ENCODE data around the gene RAB40C. TPM values are rescaled to one million over a fixed set of nuclear protein-coding genes. Genes with fewer than 3 reads are reported as not detected.
"Not testable (repeated sequence)": the region's sequence is repeated elsewhere in the genome, so short reads cannot be mapped to it uniquely, and the experiment has no call there.

The RAB40C gene
- total RNA-seq, 1 donor from 2014 or later, result 22.5 TPM

DNA sequence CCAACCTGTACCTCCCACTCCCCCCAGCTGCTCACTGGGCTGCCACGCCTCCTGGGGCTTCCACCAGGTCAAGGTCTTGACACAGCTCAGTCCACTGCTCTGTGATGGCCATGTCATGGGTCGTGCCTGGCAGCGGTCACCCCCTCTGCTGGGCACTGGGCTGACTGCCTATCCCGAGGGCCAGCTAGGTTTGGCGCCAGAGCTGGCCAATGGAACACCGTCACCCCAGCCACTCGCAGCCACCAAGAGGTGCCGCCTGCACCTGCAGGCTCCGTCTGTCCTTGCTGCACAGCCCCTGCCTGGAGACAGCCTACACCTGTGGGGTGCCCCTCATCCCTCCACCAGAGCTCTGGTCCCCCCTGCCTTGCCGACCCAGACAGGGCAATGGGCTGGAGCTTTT, 4.5 kb upstream of the RAB40C start:
- intact Hi-C loops (cut with DNase I), result loop anchor here (10.0 kb wide), 1 partner anchor 69 kb away; no protein-coding TSS in a partner anchor
- ATAC-seq, result no peak
- DNase-seq (ENCODE audit: low spot score), result no peak

DNA sequence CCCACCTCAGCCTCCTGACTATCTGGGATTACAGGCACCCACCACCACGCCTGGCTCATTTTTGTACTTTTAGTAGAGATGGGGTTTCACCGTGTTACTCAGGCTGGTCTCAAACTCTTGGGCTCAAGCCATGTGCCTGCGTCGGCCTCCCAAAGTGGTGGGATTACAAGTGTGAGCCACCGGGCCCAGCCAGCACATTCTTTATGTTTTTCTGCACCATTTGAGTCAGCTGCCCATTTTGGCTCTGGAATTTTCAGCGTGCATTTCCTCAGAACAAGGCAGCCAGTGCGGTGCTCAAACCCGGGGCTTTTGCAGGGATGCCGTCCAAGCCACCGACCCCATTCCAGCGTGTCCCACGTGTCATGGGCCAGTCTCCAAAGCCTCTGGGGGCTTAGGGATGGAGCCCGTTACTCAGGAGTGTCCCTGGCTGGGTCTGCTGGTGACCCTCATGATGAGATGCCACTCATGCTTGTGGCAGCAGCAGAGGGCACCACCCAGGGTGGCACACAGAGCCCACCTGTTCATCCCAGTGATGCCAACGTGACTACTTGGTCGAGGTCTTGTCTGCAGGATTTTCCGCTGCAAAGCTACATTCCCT, 3.7 kb upstream of the RAB40C start:
- DNase-seq (ENCODE audit: low spot score), result no peak
- intact Hi-C loops (cut with DNase I), result loop anchor here (10.0 kb wide), 1 partner anchor 69 kb away; no protein-coding TSS in a partner anchor
- ATAC-seq, result no peak

DNA sequence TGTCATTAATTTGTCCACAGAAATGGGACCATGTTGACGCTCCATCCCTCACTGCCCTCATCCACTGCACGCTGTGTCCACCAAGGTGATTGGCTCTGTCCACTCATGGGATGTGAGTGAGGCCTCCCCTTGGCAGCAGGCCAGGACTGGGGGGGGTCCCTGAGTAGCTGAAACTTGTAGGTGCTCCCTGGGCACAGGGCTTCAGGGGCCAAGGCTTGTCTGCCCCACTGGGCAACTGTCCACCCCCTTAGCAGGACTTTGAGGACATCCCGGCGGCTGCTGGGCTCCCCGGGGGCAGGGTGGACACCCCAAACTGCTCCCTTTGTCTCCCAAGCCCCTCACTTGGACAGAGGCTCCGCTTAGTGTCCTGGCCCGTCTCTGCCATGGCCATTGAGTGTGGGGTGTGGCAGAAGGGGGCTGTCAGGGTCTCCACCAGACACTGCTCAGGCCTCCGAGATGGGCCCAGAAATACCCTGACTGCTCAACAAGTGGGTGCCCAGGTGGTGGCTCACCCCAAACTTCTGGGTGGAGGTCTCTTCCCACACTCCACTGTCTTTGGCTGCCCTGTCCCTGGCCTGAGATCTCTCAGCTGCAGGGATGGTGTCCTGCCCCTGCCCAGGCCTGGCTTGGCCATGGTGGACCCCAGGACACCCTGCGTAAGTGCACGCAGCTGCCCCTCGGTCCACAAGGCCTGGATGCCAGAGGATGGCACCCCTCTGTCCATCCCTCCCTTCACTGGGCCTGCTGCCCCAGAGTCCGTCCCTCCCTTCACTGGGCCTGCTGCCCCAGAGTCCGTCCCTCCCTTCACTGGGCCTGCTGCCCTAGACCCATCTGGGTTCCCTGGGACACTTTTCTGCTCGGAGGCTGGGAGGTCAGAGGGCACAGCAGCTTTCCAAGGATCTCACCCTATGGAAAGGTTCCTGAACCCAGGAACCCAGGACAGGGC, 2.9 kb upstream of the RAB40C start:
- DNase-seq (ENCODE audit: low spot score), result no peak
- ATAC-seq, result no peak
- intact Hi-C loops (cut with DNase I), result loop anchor here (10.0 kb wide), 1 partner anchor 68 kb away; no protein-coding TSS in a partner anchor

DNA sequence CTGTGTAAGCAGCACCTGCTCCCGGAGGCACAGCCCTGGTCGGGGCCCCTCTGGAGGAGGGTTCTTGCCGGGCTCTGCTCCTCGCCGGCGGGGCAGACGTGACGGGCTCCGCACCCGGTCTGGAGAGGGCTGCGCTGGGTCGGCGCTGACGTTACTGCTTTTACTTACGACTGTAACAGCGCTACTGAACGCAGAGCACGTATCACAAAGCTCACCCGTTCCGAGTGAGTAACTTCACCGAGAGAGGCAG, 1.3 kb upstream of the RAB40C start:
- intact Hi-C loops (cut with DNase I), result loop anchor here (10.0 kb wide), 1 partner anchor 66 kb away; no protein-coding TSS in a partner anchor
- ATAC-seq (no peak), DNase-seq (ENCODE audit: low spot score) (peak; percentile 68)

DNA sequence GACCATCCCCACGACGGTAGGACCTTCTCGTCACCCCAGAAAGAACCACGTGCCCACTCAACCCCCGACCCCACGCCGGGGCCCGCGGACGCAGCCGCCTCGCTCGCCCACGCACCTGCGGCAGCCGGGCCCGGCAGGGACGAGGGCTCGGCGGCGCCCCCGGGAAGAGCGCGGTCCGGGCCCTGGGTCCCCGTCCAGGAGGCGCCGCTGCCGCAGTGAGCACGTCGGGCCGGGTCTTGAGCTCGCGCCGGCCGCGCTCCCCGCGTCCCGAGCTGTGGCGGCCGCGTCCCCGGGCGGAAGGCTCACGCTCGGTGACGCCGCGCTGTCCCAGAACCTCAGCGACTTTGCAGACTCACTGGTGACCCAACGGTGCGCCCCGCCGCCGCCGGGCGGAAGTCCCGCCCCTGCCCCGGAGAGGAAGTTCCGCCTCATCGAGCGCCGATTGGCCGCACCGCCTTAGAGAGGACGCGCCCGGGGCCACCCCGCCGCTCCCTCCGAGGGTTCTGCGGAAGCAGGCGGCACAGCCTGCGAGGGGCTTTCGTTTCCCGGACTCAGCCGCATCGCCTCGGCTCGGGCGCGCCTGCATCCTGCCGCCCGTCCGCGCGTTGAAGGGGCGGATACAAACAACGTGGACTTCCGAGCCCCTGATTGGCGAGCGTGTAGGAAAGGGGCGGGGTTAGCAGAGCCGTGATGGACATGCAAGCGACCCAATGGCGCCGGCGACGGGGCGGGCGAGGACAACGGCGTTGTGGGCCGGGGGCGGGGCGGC, 793 bp upstream of the RAB40C start:
- intact Hi-C loops (cut with DNase I), result loop anchor here (10.0 kb wide), 1 partner anchor 66 kb away; no protein-coding TSS in a partner anchor
- DNase-seq (ENCODE audit: low spot score), result peak; percentile 99
- ATAC-seq, result peak; percentile 94

DNA sequence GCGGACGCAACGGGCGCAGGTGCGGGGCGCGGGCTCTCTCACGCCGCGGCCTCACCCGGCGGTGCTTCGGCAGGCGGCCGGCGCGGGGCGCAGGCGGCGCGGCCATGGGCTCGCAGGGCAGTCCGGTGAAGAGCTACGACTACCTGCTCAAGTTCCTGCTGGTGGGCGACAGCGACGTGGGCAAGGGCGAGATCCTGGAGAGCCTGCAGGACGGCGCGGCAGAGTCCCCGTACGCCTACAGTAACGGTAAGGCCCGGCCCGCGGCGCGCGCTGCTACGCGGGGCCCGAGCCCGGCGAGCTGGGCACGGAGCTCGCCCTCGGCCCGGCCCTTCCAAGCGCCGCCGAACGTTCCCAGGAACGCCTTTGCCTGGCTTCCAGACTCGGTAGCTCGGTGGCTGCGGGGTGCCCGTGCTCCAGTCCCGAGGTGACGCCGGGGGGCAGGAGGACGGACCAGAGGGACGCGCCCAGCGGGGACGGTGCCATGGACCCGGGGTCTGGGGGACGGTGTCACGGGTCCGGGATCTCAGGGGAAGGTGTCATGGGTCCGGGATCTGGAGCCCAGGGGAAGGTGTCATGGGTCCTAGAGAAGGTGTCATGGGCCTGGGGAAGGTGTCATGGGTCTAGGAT, 435 bp downstream of the RAB40C start:
- DNase-seq (ENCODE audit: low spot score), result peak; percentile 75
- intact Hi-C loops (cut with DNase I), result no loop called here
- no peak for ATAC-seq

DNA sequence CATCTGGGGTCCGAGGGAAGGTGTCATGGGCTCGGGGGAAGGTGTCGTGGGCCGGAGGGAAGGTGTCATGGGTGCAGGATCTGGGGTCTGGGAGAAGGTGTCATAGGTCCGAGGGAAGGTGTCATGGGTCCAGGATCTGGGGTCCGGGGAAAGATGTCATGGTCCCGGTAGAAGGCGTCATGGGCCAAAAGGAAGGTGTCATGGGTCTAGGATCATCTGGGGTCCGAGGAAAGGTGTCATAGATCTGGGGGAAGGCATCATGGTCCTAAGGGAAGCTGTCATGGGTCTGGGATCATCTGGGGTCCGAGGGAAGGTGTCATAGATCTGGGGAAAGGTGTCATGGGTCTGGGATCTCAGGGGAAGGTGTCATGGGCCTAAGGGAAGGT, 942 bp downstream of the RAB40C start:
- DNase-seq (ENCODE audit: low spot score) (no peak), ATAC-seq (no peak)
- intact Hi-C loops (cut with DNase I), result no loop called here

DNA sequence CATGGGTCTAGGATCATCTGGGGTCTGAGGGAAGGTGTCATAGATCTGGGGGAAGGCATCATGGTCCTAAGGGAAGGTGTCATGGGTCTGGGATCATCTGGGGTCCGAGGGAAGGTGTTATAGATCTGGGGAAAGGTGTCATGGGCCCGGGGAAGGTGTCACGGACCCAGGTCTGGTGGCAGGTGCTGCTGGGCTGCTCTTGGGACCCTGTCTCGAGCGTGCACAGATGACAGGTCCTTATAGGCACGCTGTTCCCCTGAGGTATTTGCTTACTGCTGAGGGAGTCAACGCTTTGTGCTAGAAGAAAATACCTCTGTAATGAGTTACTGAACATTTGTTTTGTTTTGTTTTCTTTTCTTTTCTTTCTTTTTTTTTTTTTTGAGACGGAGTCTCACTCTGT, 1.4 kb downstream of the RAB40C start:
- intact Hi-C loops (cut with DNase I), result no loop called here
- no peak for DNase-seq (ENCODE audit: low spot score)
- ATAC-seq, result no peak

DNA sequence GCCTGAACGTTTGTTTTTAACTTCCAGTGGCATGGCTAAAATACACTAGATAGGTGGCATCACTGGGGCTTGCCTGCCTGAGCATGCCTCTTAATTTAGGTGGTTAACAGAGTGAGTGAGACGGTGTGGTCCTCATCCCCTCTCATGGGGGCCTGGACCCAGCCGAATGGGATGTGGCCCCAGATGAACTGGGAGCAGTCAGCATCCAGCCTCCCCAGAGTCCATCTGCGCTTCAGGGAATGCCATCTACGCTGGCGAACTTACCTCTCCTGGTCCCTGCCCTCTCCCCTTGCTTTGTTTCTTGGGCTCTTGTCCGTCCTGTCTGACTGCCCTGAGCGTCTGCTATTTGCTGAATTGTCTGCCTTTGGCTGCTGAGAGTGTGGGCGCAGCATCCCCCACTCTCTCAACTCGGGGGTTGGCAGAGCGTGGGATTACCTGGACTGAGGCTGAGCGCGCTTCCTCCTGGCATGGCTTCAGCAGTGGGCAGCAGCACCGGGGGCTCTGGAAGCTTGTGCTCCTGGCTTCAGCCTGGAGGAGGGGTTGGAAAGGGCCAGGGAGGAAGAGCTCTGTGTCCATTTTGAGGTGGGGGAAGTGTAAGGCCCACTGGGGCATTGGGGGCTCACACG, 2.1 kb downstream of the RAB40C start:
- intact Hi-C loops (cut with DNase I), result no loop called here
- ATAC-seq (no peak), DNase-seq (ENCODE audit: low spot score) (no peak)

DNA sequence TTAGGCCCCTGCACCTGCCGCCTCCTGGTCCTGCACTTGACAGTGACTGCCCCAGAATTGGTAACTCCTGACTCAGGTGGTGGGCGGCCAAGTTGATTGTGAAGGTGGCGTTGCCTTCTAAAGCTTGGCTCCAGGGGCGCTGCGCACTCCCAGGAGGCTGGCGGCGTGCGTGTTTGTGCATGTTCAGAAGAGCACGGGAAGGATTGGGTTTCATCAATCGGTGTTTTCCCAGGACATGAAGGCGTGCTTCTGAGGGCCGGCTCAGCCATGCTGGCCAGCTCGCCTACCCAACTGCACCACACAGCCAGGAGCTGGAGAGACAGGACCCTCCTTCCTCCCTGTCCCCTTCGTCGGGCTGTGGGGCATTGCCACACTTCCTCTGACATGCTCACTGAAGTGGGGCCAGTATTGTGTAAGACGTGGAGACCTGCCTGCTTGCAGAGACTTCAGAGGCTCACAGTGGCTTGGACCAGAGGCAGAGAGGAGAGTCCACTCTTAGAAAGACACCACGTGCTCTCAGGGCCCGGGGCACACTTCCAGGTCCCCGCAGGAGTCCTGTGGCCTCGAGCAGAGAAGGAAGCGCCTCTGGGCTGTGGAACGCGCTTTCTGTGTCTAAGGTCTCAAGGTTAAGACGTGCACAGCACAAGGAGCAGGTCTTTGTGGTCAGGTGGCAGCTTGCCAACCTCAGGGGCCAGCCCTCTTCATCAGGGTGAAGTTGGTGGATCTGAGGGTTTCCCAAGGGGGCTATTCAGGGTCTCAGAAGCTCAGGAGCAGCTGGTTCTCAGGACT, 2.8 kb downstream of the RAB40C start:
- intact Hi-C loops (cut with DNase I), result no loop called here
- no peak for DNase-seq (ENCODE audit: low spot score)
- ATAC-seq, result peak; percentile 6

DNA sequence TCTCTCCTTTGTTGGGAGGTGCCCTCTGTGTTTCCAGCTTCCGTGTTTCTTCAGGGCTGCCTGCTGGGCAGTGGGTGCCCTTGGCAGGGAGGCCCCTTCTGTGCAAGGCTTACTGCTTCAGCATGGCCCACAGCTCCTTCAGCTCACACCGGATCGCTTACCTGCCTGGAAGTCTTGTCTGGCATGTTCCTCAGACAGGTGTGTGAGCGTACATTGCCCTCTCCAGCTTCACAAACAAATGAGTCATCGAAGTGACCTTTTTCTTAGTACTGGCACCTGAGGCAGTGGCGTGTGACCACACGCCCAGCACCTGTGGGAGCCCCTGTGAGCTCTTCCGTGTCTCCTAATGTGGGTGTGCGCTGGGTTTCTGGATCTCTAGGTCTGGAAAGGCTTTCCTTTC, 3.5 kb downstream of the RAB40C start:
- no peak for DNase-seq (ENCODE audit: low spot score)
- intact Hi-C loops (cut with DNase I), result no loop called here
- no peak for ATAC-seq

DNA sequence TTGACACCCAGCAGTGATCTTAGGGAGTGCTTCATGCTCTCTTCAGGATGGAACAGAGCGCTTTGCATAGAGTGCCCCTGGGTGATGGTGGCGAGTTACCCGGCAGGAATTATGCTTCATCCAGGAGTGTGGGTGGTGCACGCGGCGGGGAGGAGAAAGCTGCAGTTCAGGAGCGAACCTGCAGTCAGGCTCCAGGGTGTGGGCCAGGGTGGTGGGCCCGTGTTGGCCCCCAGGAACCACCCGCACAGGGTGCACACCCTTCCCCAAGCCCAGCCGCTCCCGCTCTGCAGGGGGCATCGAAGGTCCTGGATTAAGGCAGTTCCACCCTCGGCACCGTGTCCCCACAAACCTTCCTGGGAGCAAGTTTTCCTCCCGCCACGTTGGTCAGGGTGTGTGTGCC, 3.9 kb downstream of the RAB40C start:
- intact Hi-C loops (cut with DNase I), result no loop called here
- DNase-seq (ENCODE audit: low spot score) (no peak), ATAC-seq (no peak)

DNA sequence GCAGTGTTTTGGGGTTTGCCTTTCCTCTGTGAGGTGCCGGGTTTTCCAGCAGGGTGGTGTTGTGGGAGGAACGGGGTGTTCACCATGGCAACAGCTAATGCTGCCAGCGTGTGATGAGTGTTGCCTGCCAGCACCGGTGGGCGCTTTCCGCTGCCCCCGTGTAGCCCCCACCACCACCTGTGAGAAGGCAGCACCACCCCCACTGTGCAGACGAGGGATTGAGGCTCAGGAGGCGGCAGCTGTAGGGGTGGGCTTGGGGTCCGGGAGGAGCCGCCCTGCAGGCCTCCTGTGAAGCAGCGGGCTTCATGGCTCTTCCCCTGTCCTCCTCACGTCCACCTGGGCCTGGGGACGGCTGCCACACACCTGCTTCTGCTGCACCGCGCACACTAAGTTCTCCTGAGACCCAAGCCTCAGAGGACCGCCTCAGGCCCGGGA, 5.2 kb downstream of the RAB40C start:
- DNase-seq (ENCODE audit: low spot score) (no peak), ATAC-seq (no peak)
- intact Hi-C loops (cut with DNase I), result no loop called here

DNA sequence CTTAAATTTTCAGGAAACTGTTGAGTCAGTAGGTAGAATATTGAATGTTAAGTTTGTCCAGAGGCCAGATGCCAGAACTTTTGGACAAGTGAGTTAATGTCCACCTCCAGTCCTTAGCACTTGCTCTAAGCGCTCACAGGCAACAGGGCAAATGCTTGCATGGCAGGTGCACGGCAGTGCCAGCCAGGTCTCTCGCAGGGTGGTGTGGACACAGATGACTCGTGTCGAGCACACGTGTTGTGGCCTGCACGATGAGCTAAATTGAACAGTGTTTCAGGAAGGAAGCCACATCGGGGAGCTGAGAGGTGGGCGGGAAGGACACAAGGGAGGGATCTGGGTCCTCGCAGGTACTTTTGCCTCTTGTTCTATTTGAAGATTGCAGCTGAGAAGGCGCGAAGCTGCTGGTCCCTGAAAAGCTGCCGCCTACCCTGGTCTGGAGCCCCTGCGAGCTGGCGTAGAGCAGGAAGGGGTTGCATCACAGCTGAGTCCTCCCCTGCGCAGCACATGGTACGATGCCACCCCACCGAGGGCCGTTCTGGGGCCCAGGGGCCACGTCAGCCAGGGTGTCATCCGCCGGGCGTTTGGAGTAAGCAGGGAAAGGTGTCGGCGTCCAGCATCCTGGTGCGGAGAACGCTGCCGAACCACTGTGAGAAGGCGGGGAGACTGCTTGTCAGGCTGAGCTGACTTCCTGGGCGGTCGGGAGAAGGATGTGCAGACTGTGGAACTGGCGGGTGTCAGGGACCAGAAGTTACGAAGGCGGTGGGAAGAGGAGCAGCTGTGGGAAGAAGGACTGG, 6.3 kb downstream of the RAB40C start:
- intact Hi-C loops (cut with DNase I), result no loop called here
- no peak for ATAC-seq
- no peak for DNase-seq (ENCODE audit: low spot score)

DNA sequence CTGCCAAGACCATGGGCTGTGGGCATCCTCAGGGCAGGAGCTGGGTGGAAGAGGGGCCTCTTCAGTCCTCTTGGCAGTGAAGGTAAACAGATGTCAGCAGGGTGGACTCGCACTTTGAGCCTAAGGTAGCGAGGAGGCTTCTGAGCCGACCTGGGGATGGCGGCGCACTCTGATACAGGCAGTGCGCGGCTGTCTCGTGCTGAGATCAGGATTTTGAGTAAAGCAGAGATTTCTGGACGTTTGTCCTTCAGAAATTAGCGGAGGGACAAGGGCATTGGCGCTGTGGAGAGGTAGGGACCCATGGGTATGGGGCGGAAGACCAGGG, 6.8 kb downstream of the RAB40C start:
- intact Hi-C loops (cut with DNase I), result no loop called here
- no peak for DNase-seq (ENCODE audit: low spot score)
- no peak for ATAC-seq

DNA sequence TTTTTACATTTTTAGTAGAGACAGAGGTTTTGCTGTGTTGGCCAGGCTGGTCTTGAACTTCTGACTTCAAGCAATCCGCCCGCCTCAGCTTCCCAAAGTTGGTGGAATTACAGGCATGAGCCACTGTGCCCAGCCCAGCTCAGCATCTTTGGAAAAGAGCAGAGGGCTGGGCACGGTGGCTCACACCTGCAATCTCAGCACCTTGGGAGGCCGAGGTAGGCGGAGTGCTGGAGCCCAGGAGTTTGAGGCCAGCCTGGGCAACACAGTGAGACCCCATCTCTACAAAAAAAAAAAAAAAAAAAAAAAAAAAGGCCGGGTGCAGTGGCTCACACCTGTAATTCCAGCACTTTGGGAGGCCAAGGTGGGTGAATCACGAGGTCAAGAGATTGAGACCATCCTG, 7.8 kb downstream of the RAB40C start:
- DNase-seq (ENCODE audit: low spot score); intact Hi-C loops (cut with DNase I); ATAC-seq: not testable (repeated sequence)

Measured in sciatic nerve (tissue), 2 donors.